ENCODE measurements around the gene CASP4.

- TF ChIP-seq SP1 (IDR thresholded peaks at IDR 0.05) (no peak), ELF4 (IDR thresholded peaks at IDR 0.05) (no peak), HDGF (IDR thresholded peaks at IDR 0.05; ENCODE audit: borderline replicate concordance) (no peak), FOXM1 (IDR thresholded peaks at IDR 0.05; ENCODE audit: borderline replicate concordance) (no peak), TARDBP (IDR thresholded peaks at IDR 0.05) (no peak), NFRKB (IDR thresholded peaks at IDR 0.05) (no peak), ARNT (IDR thresholded peaks at IDR 0.05) (no peak), CTBP1 (IDR thresholded peaks at IDR 0.05; ENCODE audit: borderline replicate concordance) (no peak), BHLHE40 (IDR thresholded peaks at IDR 0.05; ENCODE audit: borderline replicate concordance) (no peak), FOXK2 (IDR thresholded peaks at IDR 0.05) (no peak), FOXA1 (IDR thresholded peaks at IDR 0.05) (no peak), SUZ12 (IDR thresholded peaks at IDR 0.05) (no peak), PKNOX1 (IDR thresholded peaks at IDR 0.05) (no peak)
These were observed 31.3 kb upstream of the CASP4 start for GRCh38 chr11:104999721-105000120.

Data from HEK293T (cell line).